Measurements from ENCODE around the gene LRRC31. TPM values are rescaled to one million over a fixed set of nuclear protein-coding genes. Genes with fewer than 3 reads are reported as not detected.
A peak's percentile ranks its signal among the peaks of the same experiment; 100 is the strongest.

Gene LRRC31
- total and polyA plus RNA-seq, 4 experiments from 2014 or later: not detected

- Mint-ChIP-seq H3K4me1 (peaks cover 4 to 15% (median 4%) of the 10 kb centered on the region in 4 donors), H3K4me3 (peak overlapping the region in 1 of 8 donors; percentile 21), H3K9me3 (no peaks in the 10 kb centered on the region), H3K27me3 (peaks cover 3 to 8% of the 10 kb centered on the region in 2 donors), H3K27ac (no peak overlapping the region), H3K36me3 (no peaks in the 10 kb centered on the region)
- H3K9me3 ChIP-seq (ENCODE audit: control insufficient read depth in 1 of 2, low read length in 2 of 2): no peaks in the 10 kb centered on the region
- H3K27ac ChIP-seq (ENCODE audit: low read depth, low read length): no peak overlapping the region
- no peak for DNase-seq
- POLR2A ChIA-PET (ENCODE audit: partially characterized antibody): no interaction called here
- H3K4me3 ChIP-seq (ENCODE audit: low read length in 2 of 2): no peak overlapping the region
- CTCF ChIA-PET (ENCODE audit: partially characterized antibody): interaction anchor here (0.8 to 6.2 kb wide), 6 partner anchors 11 to 948 kb away, joined by 3 to 29 read pairs (median 6); no protein-coding TSS in a partner anchor
- peaks cover 7% of the 10 kb centered on the region for H3K4me1 ChIP-seq (ENCODE audit: insufficient read depth, low read length)
- intact Hi-C loops (cut with micrococcal nuclease): loop anchor here (5.0 to 10.0 kb wide), 3 partner anchors 231 to 411 kb away; partner anchors contain the start of gene PHC3
- H3K36me3 ChIP-seq (ENCODE audit: insufficient read depth, low read length): no peaks in the 10 kb centered on the region
- no peaks in the 10 kb centered on the region for H3K27me3 ChIP-seq (ENCODE audit: insufficient read depth, low read length)
These were observed 5.5 kb downstream of the LRRC31 start for GRCh38 chr3:169864270-169864669.

GRCh38 chr3:169863458-169863899, 6.3 kb downstream of the LRRC31 start:
- Histone ChIP-seq H3K36me3 (ENCODE audit: insufficient read depth, low read length) (no peaks in the 10 kb centered on the region), H3K27me3 (ENCODE audit: insufficient read depth, low read length) (no peaks in the 10 kb centered on the region), H3K9me3 (ENCODE audit: control insufficient read depth in 1 of 2, low read length in 2 of 2) (no peaks in the 10 kb centered on the region), H3K4me1 (ENCODE audit: insufficient read depth, low read length) (peaks cover 7% of the 10 kb centered on the region), H3K4me3 (ENCODE audit: low read length in 2 of 2) (no peak overlapping the region), H3K27ac (ENCODE audit: low read depth, low read length) (no peak overlapping the region)
- Mint-ChIP-seq H3K27me3 (peaks cover 3 to 9% of the 10 kb centered on the region in 2 donors), H3K36me3 (no peaks in the 10 kb centered on the region), H3K4me3 (no peak overlapping the region), H3K4me1 (peaks cover 4 to 15% (median 4%) of the 10 kb centered on the region in 4 donors), H3K9me3 (no peaks in the 10 kb centered on the region), H3K27ac (peak overlapping the region in 2 of 7 donors; percentile 23 to 38)
- CTCF ChIA-PET (ENCODE audit: partially characterized antibody): interaction anchor here (0.8 to 6.2 kb wide), 16 partner anchors 8 to 948 kb away, joined by 3 to 29 read pairs (median 7); partner anchors contain the start of genes MYNN and SEC62
- POLR2A ChIA-PET (ENCODE audit: partially characterized antibody): interaction anchor here (1.0 kb wide), 1 partner anchor 103 kb away, joined by 3 read pairs; the partner anchor contains the start of gene SEC62
- DNase-seq: peak; percentile 54 to 71 (median 66)
- intact Hi-C loops (cut with micrococcal nuclease): loop anchor here (1.0 to 10.0 kb wide), 10 partner anchors 100 to 949 kb away; partner anchors contain the start of genes PHC3 and SEC62

GRCh38 chr3:169861871-169862270, 7.9 kb downstream of the LRRC31 start:
- CTCF ChIA-PET (ENCODE audit: partially characterized antibody): interaction anchor here (0.6 to 6.2 kb wide), 22 partner anchors 9 to 950 kb away, joined by 3 to 29 read pairs (median 4); partner anchors contain the start of genes GPR160 and SEC62
- H3K27ac Mint-ChIP-seq: peak overlapping the region in 1 of 7 donors; percentile 20
- no peak for DNase-seq
- H3K4me1 Mint-ChIP-seq: peaks cover 4 to 15% (median 4%) of the 10 kb centered on the region in 4 donors
- H3K36me3 ChIP-seq (ENCODE audit: insufficient read depth, low read length): no peaks in the 10 kb centered on the region
- H3K27ac ChIP-seq (ENCODE audit: low read depth, low read length): no peak overlapping the region
- peaks cover 6 to 11% of the 10 kb centered on the region in 2 donors for H3K27me3 Mint-ChIP-seq
- H3K4me1 ChIP-seq (ENCODE audit: insufficient read depth, low read length): peaks cover 7% of the 10 kb centered on the region
- H3K9me3 Mint-ChIP-seq: no peaks in the 10 kb centered on the region
- no peak overlapping the region for H3K4me3 ChIP-seq (ENCODE audit: low read length in 2 of 2)
- no peaks in the 10 kb centered on the region for H3K9me3 ChIP-seq (ENCODE audit: control insufficient read depth in 1 of 2, low read length in 2 of 2)
- no peaks in the 10 kb centered on the region for H3K36me3 Mint-ChIP-seq
- H3K4me3 Mint-ChIP-seq: no peak overlapping the region
- H3K27me3 ChIP-seq (ENCODE audit: insufficient read depth, low read length): no peaks in the 10 kb centered on the region
- intact Hi-C loops (cut with micrococcal nuclease): loop anchor here (2.0 to 10.0 kb wide), 4 partner anchors 233 to 829 kb away; partner anchors contain the start of gene PHC3
- POLR2A ChIA-PET (ENCODE audit: partially characterized antibody): interaction anchor here (1.2 kb wide), 1 partner anchor 105 kb away, joined by 6 read pairs; the partner anchor contains the start of gene SEC62

- Mint-ChIP-seq H3K4me3 (no peak overlapping the region), H3K4me1 (peaks cover 0 to 5% (median 0%) of the 10 kb centered on the region in 4 donors), H3K27ac (no peak overlapping the region), H3K36me3 (no peaks in the 10 kb centered on the region), H3K9me3 (no peaks in the 10 kb centered on the region), H3K27me3 (peaks cover 12 to 26% of the 10 kb centered on the region in 2 donors)
- no peaks in the 10 kb centered on the region for H3K27me3 ChIP-seq (ENCODE audit: insufficient read depth, low read length)
- ChIA-PET POLR2A (ENCODE audit: partially characterized antibody) (no interaction called here), CTCF (ENCODE audit: partially characterized antibody) (interaction anchor here (1.3 kb wide), 1 partner anchor 94 kb away, joined by 3 read pairs; no protein-coding TSS in a partner anchor)
- no peak overlapping the region for H3K4me3 ChIP-seq (ENCODE audit: low read length in 2 of 2)
- H3K4me1 ChIP-seq (ENCODE audit: insufficient read depth, low read length): no peaks in the 10 kb centered on the region
- no peak overlapping the region for H3K27ac ChIP-seq (ENCODE audit: low read depth, low read length)
- no peaks in the 10 kb centered on the region for H3K36me3 ChIP-seq (ENCODE audit: insufficient read depth, low read length)
- intact Hi-C loops (cut with micrococcal nuclease): no loop called here
- no peaks in the 10 kb centered on the region for H3K9me3 ChIP-seq (ENCODE audit: control insufficient read depth in 1 of 2, low read length in 2 of 2)
- DNase-seq: no peak
These were observed 11.9 kb downstream of the LRRC31 start for GRCh38 chr3:169857811-169858210.

GRCh38 chr3:169855514-169855913, 14.2 kb downstream of the LRRC31 start:
- H3K27ac Mint-ChIP-seq: no peak overlapping the region
- H3K27me3 Mint-ChIP-seq: peaks cover 10 to 23% of the 10 kb centered on the region in 2 donors
- no peak overlapping the region for H3K4me3 Mint-ChIP-seq
- H3K4me1 ChIP-seq (ENCODE audit: insufficient read depth, low read length): no peaks in the 10 kb centered on the region
- no peaks in the 10 kb centered on the region for H3K36me3 ChIP-seq (ENCODE audit: insufficient read depth, low read length)
- no peaks in the 10 kb centered on the region for H3K4me1 Mint-ChIP-seq
- ChIA-PET POLR2A (ENCODE audit: partially characterized antibody) (no interaction called here), CTCF (ENCODE audit: partially characterized antibody) (no interaction called here)
- H3K27ac ChIP-seq (ENCODE audit: low read depth, low read length): no peak overlapping the region
- no peaks in the 10 kb centered on the region for H3K9me3 Mint-ChIP-seq
- no peak for DNase-seq
- H3K36me3 Mint-ChIP-seq: no peaks in the 10 kb centered on the region
- H3K27me3 ChIP-seq (ENCODE audit: insufficient read depth, low read length): no peaks in the 10 kb centered on the region
- no peaks in the 10 kb centered on the region for H3K9me3 ChIP-seq (ENCODE audit: control insufficient read depth in 1 of 2, low read length in 2 of 2)
- no peak overlapping the region for H3K4me3 ChIP-seq (ENCODE audit: low read length in 2 of 2)
- intact Hi-C loops (cut with micrococcal nuclease): no loop called here

GRCh38 chr3:169850618-169851017, 19.1 kb downstream of the LRRC31 start:
- Histone ChIP-seq H3K36me3 (ENCODE audit: insufficient read depth, low read length) (no peaks in the 10 kb centered on the region), H3K27me3 (ENCODE audit: insufficient read depth, low read length) (no peaks in the 10 kb centered on the region), H3K9me3 (ENCODE audit: control insufficient read depth in 1 of 2, low read length in 2 of 2) (no peaks in the 10 kb centered on the region), H3K27ac (ENCODE audit: low read depth, low read length) (no peak overlapping the region), H3K4me3 (ENCODE audit: low read length in 2 of 2) (no peak overlapping the region), H3K4me1 (ENCODE audit: insufficient read depth, low read length) (no peaks in the 10 kb centered on the region)
- H3K9me3 Mint-ChIP-seq: no peaks in the 10 kb centered on the region
- no peaks in the 10 kb centered on the region for H3K36me3 Mint-ChIP-seq
- no peak overlapping the region for H3K27ac Mint-ChIP-seq
- H3K27me3 Mint-ChIP-seq: peaks cover 3 to 20% of the 10 kb centered on the region in 2 donors
- H3K4me1 Mint-ChIP-seq: no peaks in the 10 kb centered on the region
- DNase-seq: no peak
- intact Hi-C loops (cut with micrococcal nuclease): no loop called here
- ChIA-PET CTCF (ENCODE audit: partially characterized antibody) (no interaction called here), POLR2A (ENCODE audit: partially characterized antibody) (no interaction called here)
- H3K4me3 Mint-ChIP-seq: no peak overlapping the region

GRCh38 chr3:169848741-169849140, 21.0 kb downstream of the LRRC31 start:
- ChIA-PET CTCF (ENCODE audit: partially characterized antibody) (no interaction called here), POLR2A (ENCODE audit: partially characterized antibody) (no interaction called here)
- no peak for DNase-seq
- intact Hi-C loops (cut with micrococcal nuclease): no loop called here
- Mint-ChIP-seq H3K36me3 (no peaks in the 10 kb centered on the region), H3K4me1 (no peaks in the 10 kb centered on the region), H3K27me3 (peaks cover 1 to 13% of the 10 kb centered on the region in 2 donors), H3K4me3 (no peak overlapping the region), H3K9me3 (no peaks in the 10 kb centered on the region), H3K27ac (peak overlapping the region in 1 of 7 donors; percentile 5)
- Histone ChIP-seq H3K27ac (ENCODE audit: low read depth, low read length) (no peak overlapping the region), H3K36me3 (ENCODE audit: insufficient read depth, low read length) (no peaks in the 10 kb centered on the region), H3K27me3 (ENCODE audit: insufficient read depth, low read length) (no peaks in the 10 kb centered on the region), H3K9me3 (ENCODE audit: control insufficient read depth in 1 of 2, low read length in 2 of 2) (no peaks in the 10 kb centered on the region), H3K4me1 (ENCODE audit: insufficient read depth, low read length) (no peaks in the 10 kb centered on the region), H3K4me3 (ENCODE audit: low read length in 2 of 2) (no peak overlapping the region)

Measured in CD4-positive, alpha-beta memory T cell (primary cell).